H1 (cell line): ENCODE measurements around the gene RAD54L. TPM values are rescaled to one million over a fixed set of nuclear protein-coding genes. Genes with fewer than 3 reads are reported as not detected.
"Not testable (repeated sequence)": the region's sequence is repeated elsewhere in the genome, so short reads cannot be mapped to it uniquely, and the experiment has no call there.

Source experiments
- CTCF ChIA-PET: fragments of 300-600 bp; sonication (Branson Sonifier 250); formaldehyde crosslinking; loops from one replicate; lab custom pipeline; 2021; ENCODE audit not compliant: partially characterized antibody; lab: Charles Lee
- POLR2A ChIA-PET: fragments of 300-600 bp; sonication (Branson Sonifier 250); formaldehyde crosslinking; loops from one replicate; lab custom pipeline; 2021; ENCODE audit warnings: inconsistent platforms; ENCODE audit not compliant: partially characterized antibody; lab: Charles Lee
- DNase-seq, 2 experiments: peaks; one replicate each; pipeline versions ENCODE4 v3.0.0 to v3.0.0-alpha.2; 2010 to 2022; ENCODE audit warnings: low spot score in 2 of 2, low read depth in 1 of 2, mixed read lengths in 1 of 2
- FAIRE-seq: peaks from 2 replicates; lab custom pipeline; 2011; peaks lifted over from hg19 to GRCh38; lab: Jason Lieb, UNC
- H2AFZ ChIP-seq: 2 replicates; pipeline ENCODE4 v1.8.1; 2012; ENCODE audit warnings: low read length, inconsistent platforms
- H2AK5ac ChIP-seq: 2 replicates; pipeline ENCODE4 v1.6.1; 2013; ENCODE audit warnings: low read depth, low read length
- H2BK120ac ChIP-seq: replicated peaks from 2 replicates; pipeline ENCODE3; 2013; ENCODE audit warnings: low read depth, low read length, inconsistent platforms
- H2BK12ac ChIP-seq: 2 replicates; pipeline ENCODE4 v1.6.1; 2013; ENCODE audit warnings: low read depth, low read length
- H2BK15ac ChIP-seq: 2 replicates; pipeline ENCODE4 v1.6.1; 2013; ENCODE audit warnings: low read length
- H2BK20ac ChIP-seq: 2 replicates; pipeline ENCODE4 v1.6.1; 2013; ENCODE audit warnings: low read length
- H2BK5ac ChIP-seq: 2 replicates; pipeline ENCODE4 v1.6.1; 2013; ENCODE audit warnings: low read depth, low read length
- H3K14ac ChIP-seq: 2 replicates; pipeline ENCODE4 v1.6.1; 2013; ENCODE audit warnings: inconsistent platforms; ENCODE audit not compliant: insufficient read length
- H3K18ac ChIP-seq: 2 replicates; pipeline ENCODE4 v1.6.1; 2013; ENCODE audit warnings: low read length; ENCODE audit errors: extremely low read depth
- H3K23ac ChIP-seq: 2 replicates; pipeline ENCODE4 v1.6.1; 2013; ENCODE audit warnings: inconsistent platforms; ENCODE audit not compliant: insufficient read length
- H3K23me2 ChIP-seq: 2 replicates; pipeline ENCODE4 v1.6.1; 2013; ENCODE audit warnings: low read depth, low read length
- H3K27ac ChIP-seq: 2 replicates; pipeline ENCODE4 v1.6.1; 2011; ENCODE audit warnings: low read depth, low read length, inconsistent platforms
- H3K27me3 ChIP-seq, 4 experiments: replicated peaks in 1 of 4; 1 replicate in 1 of 4; 2 replicates in 3 of 4; pipeline versions ENCODE4 v1.6.1 to v1.8.1; 2011 to 2013; ENCODE audit warnings: low read length in 3 of 4, mild to moderate bottlenecking in 3 of 4, inconsistent platforms in 2 of 4, mixed read lengths in 2 of 4, moderate library complexity in 1 of 4; ENCODE audit not compliant: control insufficient read depth in 3 of 4, insufficient read depth in 3 of 4; ENCODE audit errors: extremely low read depth in 1 of 4
- H3K36me3 ChIP-seq, 4 experiments: 2 replicates each; pipeline versions ENCODE4 v1.6.1 to v1.8.1; 2011 to 2013; ENCODE audit warnings: mild to moderate bottlenecking in 4 of 4, low read length in 3 of 4, moderate library complexity in 2 of 4, control low read depth in 1 of 4, inconsistent platforms in 1 of 4; ENCODE audit not compliant: insufficient read depth in 4 of 4, control insufficient read depth in 2 of 4
- H3K4ac ChIP-seq: replicated peaks from 2 replicates; pipeline ENCODE3; 2013; ENCODE audit warnings: low read length, low read depth, mixed read lengths, inconsistent platforms; ENCODE audit not compliant: insufficient read length
- H3K4me1 ChIP-seq, 4 experiments: replicated peaks in 1 of 4; 1 replicate in 1 of 4; 2 replicates in 3 of 4; pipeline versions ENCODE4 v1.6.1 to v1.8.1; 2011 to 2013; ENCODE audit warnings: low read length in 3 of 4, inconsistent platforms in 2 of 4, mixed read lengths in 1 of 4; ENCODE audit not compliant: insufficient read depth in 4 of 4, control insufficient read depth in 3 of 4
- H3K4me2 ChIP-seq, 2 experiments: 2 replicates each; pipeline versions ENCODE4 v1.6.1 to v1.8.1; 2011 to 2013; ENCODE audit warnings: low read depth in 2 of 2, low read length in 2 of 2, control low read depth in 1 of 2, inconsistent platforms in 1 of 2, mild to moderate bottlenecking in 1 of 2; ENCODE audit not compliant: insufficient read depth in 1 of 2
- H3K4me3 ChIP-seq, 4 experiments: fragments of 200-600, 300-600 bp in 1 of 4; sonication (generic), shearing (Covaris generic), sonication (Bioruptor Twin) in 1 of 4; 2 replicates each; pipeline versions ENCODE4 v1.5.1 to v1.8.1; 2011 to 2016; ENCODE audit warnings: low read length in 4 of 4, low read depth in 3 of 4, control low read depth in 2 of 4, inconsistent platforms in 2 of 4, mild to moderate bottlenecking in 2 of 4, mixed read lengths in 1 of 4, moderate library complexity in 1 of 4; ENCODE audit not compliant: insufficient read depth in 2 of 4; ENCODE audit errors: extremely low read depth in 1 of 4
- H3K56ac ChIP-seq: replicated peaks from 2 replicates; pipeline ENCODE3; 2013; ENCODE audit warnings: low read depth, mild to moderate bottlenecking, mixed read lengths, low read length, inconsistent platforms; ENCODE audit not compliant: insufficient read length
- H3K79me1 ChIP-seq: 2 replicates; pipeline ENCODE4 v1.6.1; 2013; ENCODE audit warnings: low read depth, low read length, control low read depth
- H3K79me2 ChIP-seq, 2 experiments: 2 replicates each; pipeline versions ENCODE4 v1.6.1 to v1.8.1; 2012 to 2013; ENCODE audit warnings: low read length in 2 of 2, mild to moderate bottlenecking in 2 of 2, inconsistent platforms in 1 of 2; ENCODE audit not compliant: insufficient read depth in 2 of 2, control insufficient read depth in 1 of 2
- H3K9ac ChIP-seq, 4 experiments: replicated peaks in 1 of 4; 1 replicate in 1 of 4; 2 replicates in 3 of 4; pipeline versions ENCODE4 v1.6.1 to v1.8.1; 2011 to 2013; ENCODE audit warnings: low read depth in 3 of 4, low read length in 3 of 4, control low read depth in 2 of 4, mild to moderate bottlenecking in 2 of 4, moderate library complexity in 2 of 4, inconsistent platforms in 1 of 4; ENCODE audit errors: extremely low read depth in 1 of 4
- H3K9me3 ChIP-seq, 2 experiments: 2 replicates each; pipeline versions ENCODE4 v1.6.1 to v1.8.1; 2012 to 2013; ENCODE audit warnings: mild to moderate bottlenecking in 2 of 2, moderate library complexity in 2 of 2, control low read depth in 1 of 2, inconsistent platforms in 1 of 2, low read depth in 1 of 2, low read length in 1 of 2, mixed read lengths in 1 of 2; ENCODE audit not compliant: insufficient read depth in 2 of 2
- H4K20me1 ChIP-seq, 2 experiments: replicated peaks in 1 of 2; 2 replicates each; pipeline versions ENCODE3 to v1.8.1; 2011 to 2013; ENCODE audit warnings: inconsistent platforms in 2 of 2, low read length in 2 of 2, mild to moderate bottlenecking in 1 of 2; ENCODE audit not compliant: insufficient read depth in 2 of 2, control insufficient read depth in 1 of 2
- H4K5ac ChIP-seq: 2 replicates; pipeline ENCODE4 v1.6.1; 2013; ENCODE audit warnings: low read length, low read depth, mixed read lengths, inconsistent platforms; ENCODE audit not compliant: insufficient read length
- H4K8ac ChIP-seq: 2 replicates; pipeline ENCODE4 v1.8.0; 2013; ENCODE audit warnings: mild to moderate bottlenecking, moderate library complexity, low read length, inconsistent platforms; ENCODE audit not compliant: insufficient read depth; ENCODE audit errors: extremely low read depth
- H4K91ac ChIP-seq: replicated peaks from 2 replicates; pipeline ENCODE3; 2013; ENCODE audit warnings: low read length, mixed read lengths, inconsistent platforms; ENCODE audit not compliant: insufficient read length
- WGBS, 2 experiments: shearing (Covaris generic) in 1 of 2; methylation state at CpG; one replicate each; pipeline versions ENCODE4 v1.1.6 to v1.1.7; 2013 to 2015; ENCODE audit warnings: low lambda C conversion rate in 2 of 2, mixed read lengths in 2 of 2, inconsistent platforms in 1 of 2, low coverage in 1 of 2, missing lambda C conversion rate in 1 of 2; ENCODE audit not compliant: insufficient replicate concordance in 2 of 2, insufficient coverage in 1 of 2, insufficient read length in 1 of 2; ENCODE audit errors: extremely low coverage in 1 of 2, missing lambda C conversion rate in 1 of 2; 5-methylcytosine and 5-hydroxymethylcytosine counted together
- polyA plus RNA-seq, 7 experiments: library from polyadenylated mRNA; depleted of rRNA in 3 of 7; stranded (reverse) in 5 of 7; unstranded in 2 of 7; fragments of >200 nt in 5 of 7; fragments of 200-250 nt in 2 of 7; gene quantifications; 1 replicate in 5 of 7; 2 replicates in 1 of 7; 4 replicates in 1 of 7; pipeline versions ENCODE4 v1.2.1 to v1.2.3, GENCODE V29; 2011 to 2013; ENCODE audit warnings: missing spikeins in 2 of 7, mixed read lengths in 2 of 7
- total RNA-seq: library from RNA; stranded (reverse); fragmentation: NEBNext Ultra II Directional; extraction: Animal tissue kit (Norgen Biotek cat#: 25700); gene quantifications from 2 replicates; pipeline ENCODE4 v1.2.1, GENCODE V29; 2021

Gene RAD54L
- total and polyA plus RNA-seq, 2 of the 8 experiments (the other 6 are each of a cell fraction or from before 2014, with no cell fraction given) = 43.5 to 50.3 TPM

DNA sequence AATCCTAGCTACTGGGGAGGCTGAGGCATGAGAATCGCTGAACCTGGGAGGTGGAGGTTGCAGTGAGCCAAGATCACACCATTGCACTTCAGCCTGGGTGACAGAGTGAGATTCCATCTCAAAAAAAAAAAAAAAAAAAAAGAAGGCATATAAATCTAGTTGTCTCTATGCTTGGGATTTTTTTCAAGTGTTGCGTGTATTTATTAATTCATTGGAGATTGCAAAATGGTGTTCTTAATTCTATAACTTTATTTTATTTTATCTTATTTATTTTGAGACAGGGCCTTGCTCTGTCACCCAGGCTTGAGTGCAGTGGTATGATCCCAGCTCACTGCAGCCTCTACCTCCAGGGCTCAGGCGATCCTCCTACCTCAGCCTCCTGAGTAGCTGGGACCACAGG is 16.3 kb upstream of the RAD54L start:
- not testable (repeated sequence) for H3K27ac ChIP-seq, H3K36me3 ChIP-seq, H3K23me2 ChIP-seq, H3K9me3 ChIP-seq, H2AK5ac ChIP-seq, H4K8ac ChIP-seq, H3K4me1 ChIP-seq, H3K79me2 ChIP-seq, H2AFZ ChIP-seq, FAIRE-seq, H3K4me2 ChIP-seq, H2BK5ac ChIP-seq, H3K18ac ChIP-seq, H3K4me3 ChIP-seq, H4K20me1 ChIP-seq, H4K91ac ChIP-seq, H3K27me3 ChIP-seq, DNase-seq, H4K5ac ChIP-seq, H2BK20ac ChIP-seq, H3K79me1 ChIP-seq, H3K56ac ChIP-seq, H3K9ac ChIP-seq, H2BK15ac ChIP-seq, H3K4ac ChIP-seq, H3K23ac ChIP-seq, H3K14ac ChIP-seq, H2BK120ac ChIP-seq, H2BK12ac ChIP-seq
- POLR2A ChIA-PET = interaction anchor here (0.8 to 1.5 kb wide), 4 partner anchors 9 to 27 kb away, joined by 3 to 5 read pairs (median 4); no protein-coding TSS in a partner anchor
- CTCF ChIA-PET = interaction anchor here (0.7 to 4.2 kb wide), 4 partner anchors 8 to 762 kb away, joined by 3 to 43 read pairs (median 4); no protein-coding TSS in a partner anchor
- 98% methylated on average over 3 of the region's 3 CpGs; no CpG with 5 or more reads in 1 of the 2 experiments for WGBS, 2 experiments
